Measurements from ENCODE around the gene ORC5.

GRCh38 chr7:104217620-104218019 lies 9.8 kb upstream of the ORC5 start:
- no peak for TF ChIP-seq CTCF (IDR thresholded peaks at IDR 0.05; ENCODE audit: low read length)
- no peak for TF ChIP-seq EZH2 (IDR thresholded peaks at IDR 0.05; ENCODE audit: borderline replicate concordance, low read length)

Measured in OCI-LY1 (cell line).